ENCODE results near the gene MRPL28.

DNA sequence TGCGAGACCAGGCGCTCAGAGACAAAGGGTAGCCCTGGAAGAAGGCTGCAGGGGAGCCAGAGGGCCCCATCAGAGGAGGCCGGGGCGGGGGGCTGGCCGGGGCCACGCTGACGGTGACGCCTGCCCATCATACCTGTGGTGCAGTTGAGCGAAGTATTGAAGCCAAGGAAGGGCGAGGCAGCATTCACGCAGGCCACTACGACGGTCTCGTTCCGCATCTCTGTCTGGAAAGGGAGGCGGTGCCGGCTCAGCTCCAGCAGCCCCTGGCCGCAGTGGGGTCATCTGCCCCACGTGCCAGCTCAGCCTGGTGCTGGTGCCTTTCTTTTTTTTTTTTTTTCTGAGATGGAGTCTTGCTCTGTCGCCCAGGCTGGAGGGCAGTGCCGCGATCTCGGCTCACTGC, 4.9 kb upstream of the MRPL28 start:
- TF ChIP-seq, protein P1, sequence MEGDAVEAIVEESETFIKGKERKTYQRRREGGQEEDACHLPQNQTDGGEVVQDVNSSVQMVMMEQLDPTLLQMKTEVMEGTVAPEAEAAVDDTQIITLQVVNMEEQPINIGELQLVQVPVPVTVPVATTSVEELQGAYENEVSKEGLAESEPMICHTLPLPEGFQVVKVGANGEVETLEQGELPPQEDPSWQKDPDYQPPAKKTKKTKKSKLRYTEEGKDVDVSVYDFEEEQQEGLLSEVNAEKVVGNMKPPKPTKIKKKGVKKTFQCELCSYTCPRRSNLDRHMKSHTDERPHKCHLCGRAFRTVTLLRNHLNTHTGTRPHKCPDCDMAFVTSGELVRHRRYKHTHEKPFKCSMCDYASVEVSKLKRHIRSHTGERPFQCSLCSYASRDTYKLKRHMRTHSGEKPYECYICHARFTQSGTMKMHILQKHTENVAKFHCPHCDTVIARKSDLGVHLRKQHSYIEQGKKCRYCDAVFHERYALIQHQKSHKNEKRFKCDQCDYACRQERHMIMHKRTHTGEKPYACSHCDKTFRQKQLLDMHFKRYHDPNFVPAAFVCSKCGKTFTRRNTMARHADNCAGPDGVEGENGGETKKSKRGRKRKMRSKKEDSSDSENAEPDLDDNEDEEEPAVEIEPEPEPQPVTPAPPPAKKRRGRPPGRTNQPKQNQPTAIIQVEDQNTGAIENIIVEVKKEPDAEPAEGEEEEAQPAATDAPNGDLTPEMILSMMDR (conservative IDR thresholded peaks at IDR 0.05 in 1 of 2, IDR thresholded peaks at IDR 0.05 in 1 of 2; ENCODE audit: low read depth in 1 of 2, low read length in 2 of 2): no peak
- no peak for TF ChIP-seq EZH2 (IDR thresholded peaks at IDR 0.05; ENCODE audit: low read length, missing control alignments)

Data from fibroblast of lung (primary cell).